Activated T-cell treated with anti-CD3 and anti-CD28 coated beads, Interleukin-2, amount 50 U/mL, for 24 hours (primary cell): ENCODE measurements around the gene GOLGA1.

ENCODE experiments used
- DNase-seq: peaks from one replicate; pipeline ENCODE4 v3.0.0-alpha.2; 2020
- H3K27ac Mint-ChIP-seq: 2 replicates; pipeline ENCODE4 v1.8.0; 2020; ENCODE audit warnings: mild to moderate bottlenecking, mixed read lengths
- H3K27me3 Mint-ChIP-seq: 2 replicates; pipeline ENCODE4 v1.8.0; 2020; ENCODE audit warnings: mixed read lengths
- H3K36me3 Mint-ChIP-seq: 2 replicates; pipeline ENCODE4 v1.8.0; 2020; ENCODE audit warnings: low read depth, mixed read lengths
- H3K4me1 Mint-ChIP-seq: 2 replicates; pipeline ENCODE4 v1.8.0; 2020; ENCODE audit warnings: low read depth, mixed read lengths
- H3K4me3 Mint-ChIP-seq: 2 replicates; pipeline ENCODE4 v1.8.0; 2020; ENCODE audit warnings: mild to moderate bottlenecking, moderate library complexity, mixed read lengths
- H3K9me3 Mint-ChIP-seq: 2 replicates; pipeline ENCODE4 v1.8.0; 2020; ENCODE audit warnings: mixed read lengths

GOLGA1 gene

DNA sequence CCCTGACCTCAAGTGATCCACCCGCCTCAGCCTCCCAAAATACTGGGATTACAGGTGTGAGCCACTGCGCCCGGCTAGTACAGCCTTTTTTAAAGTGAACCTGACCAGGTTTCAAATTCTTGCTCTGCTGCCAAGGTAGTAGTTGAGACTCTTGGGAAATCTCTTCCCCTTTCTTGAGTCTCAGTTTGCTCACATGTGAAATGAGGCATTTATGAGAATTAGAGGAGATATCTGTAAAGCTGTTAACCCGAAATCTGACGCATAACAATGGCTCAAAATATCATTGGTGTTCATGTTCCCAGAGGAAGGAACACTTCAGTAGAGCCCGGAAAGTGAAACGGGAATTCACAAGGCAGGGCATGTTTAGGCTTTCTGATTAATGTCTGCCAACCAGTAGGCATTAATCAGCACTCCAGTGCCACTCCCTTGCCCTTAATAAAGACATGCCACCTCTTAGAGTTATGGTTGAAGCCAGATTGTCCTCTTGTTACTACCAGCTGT, 77.5 kb downstream of the GOLGA1 start:
- peaks cover 47% of the 10 kb centered on the region for H3K4me1 Mint-ChIP-seq
- peak overlapping the region; percentile 44 for H3K27ac Mint-ChIP-seq
- H3K27me3 Mint-ChIP-seq: no peaks in the 10 kb centered on the region
- no peak for DNase-seq
- H3K4me3 Mint-ChIP-seq: peak overlapping the region; percentile 59
- H3K9me3 Mint-ChIP-seq: no peaks in the 10 kb centered on the region
- H3K36me3 Mint-ChIP-seq: peaks cover 57% of the 10 kb centered on the region

DNA sequence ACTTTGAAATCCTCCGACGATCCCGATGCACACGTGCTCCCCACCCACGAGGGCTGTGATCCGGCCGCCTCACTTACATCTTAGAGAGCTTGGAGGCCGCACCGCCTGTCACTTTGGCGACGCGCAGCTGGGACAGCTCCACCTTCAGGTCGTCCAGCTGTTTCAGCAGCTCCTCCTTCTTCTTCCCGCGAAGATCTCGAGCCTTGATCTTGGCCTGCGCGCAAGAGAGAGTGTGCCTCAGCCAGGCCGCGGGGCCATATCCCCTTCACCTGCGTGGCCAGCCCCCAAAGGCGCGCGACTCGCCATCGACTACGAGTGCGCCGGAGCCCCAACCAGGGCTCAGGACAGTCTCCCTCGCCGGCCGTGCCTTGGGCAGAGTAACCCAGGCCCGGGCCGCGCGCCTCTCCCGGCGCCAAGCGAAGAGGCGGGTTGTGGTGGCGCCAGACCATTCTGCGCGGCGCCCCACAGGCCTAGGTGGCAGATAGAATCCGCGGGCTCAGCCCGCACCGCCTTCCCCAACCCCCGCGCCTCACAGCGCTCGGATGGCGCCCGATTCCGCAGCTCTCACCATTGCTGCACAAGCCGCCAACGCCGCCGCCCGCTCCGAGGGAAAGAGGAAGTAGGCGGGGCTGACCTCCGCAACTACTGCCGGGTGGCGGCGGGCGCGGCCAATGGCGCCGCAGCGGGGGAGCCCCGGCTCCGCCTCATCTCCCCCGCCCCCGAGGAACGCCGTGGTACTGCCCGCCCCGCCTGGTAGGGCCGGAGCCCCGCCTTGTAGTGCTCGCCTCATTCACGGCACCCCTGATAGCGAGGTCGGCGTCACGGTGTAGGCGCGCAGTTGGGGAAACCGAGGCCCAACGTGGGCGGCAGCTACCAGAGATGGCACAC, 79.3 kb downstream of the GOLGA1 start, which contains the start of the genes ARPC5L and RPL35:
TSS of gene ARPC5L (plus strand) at position 789 of the 888 bp plus-strand sequence. CDS start 7,161 bp downstream, outside the sequence.
TSS of gene RPL35 (minus strand) at position 616 of the 888 bp plus-strand sequence. CDS start at position 571, 45 bp downstream.
- H3K27ac Mint-ChIP-seq: peak within 1 kb of the TSS; percentile 98
- H3K36me3 Mint-ChIP-seq: peaks cover 59% of the 10 kb centered on the region
- H3K27me3 Mint-ChIP-seq: no peaks in the 10 kb centered on the region
- H3K9me3 Mint-ChIP-seq: no peaks in the 10 kb centered on the region
- peak; percentile 96 for DNase-seq
- H3K4me1 Mint-ChIP-seq: peaks cover 50% of the 10 kb centered on the region
- peak within 1 kb of the TSS; percentile 92 for H3K4me3 Mint-ChIP-seq

DNA sequence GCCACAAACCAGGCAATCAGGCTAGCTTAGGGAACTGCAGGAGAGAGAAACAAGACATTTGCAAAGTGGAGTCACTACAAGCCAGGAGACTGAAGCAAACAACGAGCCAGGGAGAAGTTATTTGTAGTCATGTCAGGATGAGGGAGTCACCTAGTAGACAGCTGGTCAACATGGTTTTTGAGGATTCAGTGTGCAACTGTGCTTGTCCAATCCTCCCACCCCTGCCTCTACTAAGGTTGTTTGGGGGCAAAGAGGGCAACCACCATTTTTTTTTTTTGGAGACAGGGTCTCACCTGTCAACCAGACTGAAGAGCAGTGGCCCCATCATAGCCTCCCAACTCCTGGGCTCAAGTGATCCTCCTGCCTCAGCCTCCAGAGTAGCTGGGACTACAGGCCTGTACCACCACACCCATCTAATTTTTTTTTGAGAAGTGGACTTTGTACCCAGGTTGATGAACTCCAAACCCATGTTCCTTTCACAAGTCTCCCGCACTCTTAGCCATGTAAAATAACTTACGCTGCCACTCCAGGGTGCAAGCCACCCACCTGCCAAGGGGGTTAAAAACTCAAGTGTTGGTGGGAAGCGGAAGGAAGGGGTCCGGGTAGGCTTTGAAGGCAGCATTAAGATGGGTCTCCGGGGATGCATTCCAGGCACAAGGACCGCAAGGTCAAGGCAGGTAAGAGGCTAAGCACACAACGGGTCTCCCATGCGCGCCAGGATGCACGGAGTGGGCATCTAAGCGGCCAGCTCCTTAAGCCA, 80.1 kb downstream of the GOLGA1 start:
- Mint-ChIP-seq H3K27me3 (no peaks in the 10 kb centered on the region), H3K27ac (peak overlapping the region; percentile 98), H3K4me3 (peak overlapping the region; percentile 92), H3K36me3 (peaks cover 61% of the 10 kb centered on the region), H3K4me1 (peaks cover 50% of the 10 kb centered on the region), H3K9me3 (no peaks in the 10 kb centered on the region)
- DNase-seq: no peak

DNA sequence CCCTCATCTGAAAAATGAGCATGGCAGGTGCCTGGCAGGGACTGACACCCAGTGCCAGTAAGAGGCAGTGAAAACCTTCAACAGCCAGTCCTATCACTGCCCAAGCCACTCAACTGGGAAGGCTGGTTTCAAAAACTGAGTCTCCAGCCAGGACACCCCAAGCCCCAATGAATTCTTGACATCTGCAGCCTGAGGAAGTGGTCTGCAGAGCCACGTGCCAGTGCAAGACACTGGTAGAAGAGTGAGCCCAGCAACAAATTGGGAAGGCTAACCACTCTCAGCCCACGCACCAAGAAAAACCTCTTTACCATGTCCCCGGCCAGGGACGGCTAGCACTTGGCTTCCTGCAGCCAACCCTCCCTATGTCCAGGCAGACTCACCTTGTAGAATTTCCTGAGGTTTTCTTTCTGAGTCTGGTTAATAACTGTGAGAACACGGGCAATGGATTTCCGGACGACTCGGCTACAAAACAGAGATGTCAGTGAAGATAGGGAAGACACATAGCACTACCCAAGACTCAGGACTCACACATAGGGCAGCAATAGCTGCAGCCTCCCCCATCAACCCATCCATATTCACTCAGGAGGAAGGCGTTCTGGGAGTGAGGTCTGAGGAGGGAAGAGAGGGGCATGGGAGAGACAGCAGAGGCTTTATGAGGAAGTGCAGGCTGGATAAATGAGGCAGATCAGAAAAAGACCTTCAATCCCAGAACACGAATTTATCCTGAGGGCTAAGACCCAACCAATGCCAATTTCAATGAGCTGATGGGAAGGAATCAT, 80.9 kb downstream of the GOLGA1 start:
- DNase-seq: no peak
- Mint-ChIP-seq H3K9me3 (no peaks in the 10 kb centered on the region), H3K36me3 (peaks cover 61% of the 10 kb centered on the region), H3K27me3 (no peaks in the 10 kb centered on the region), H3K4me1 (peaks cover 50% of the 10 kb centered on the region), H3K4me3 (peak overlapping the region; percentile 92), H3K27ac (peak overlapping the region; percentile 98)

DNA sequence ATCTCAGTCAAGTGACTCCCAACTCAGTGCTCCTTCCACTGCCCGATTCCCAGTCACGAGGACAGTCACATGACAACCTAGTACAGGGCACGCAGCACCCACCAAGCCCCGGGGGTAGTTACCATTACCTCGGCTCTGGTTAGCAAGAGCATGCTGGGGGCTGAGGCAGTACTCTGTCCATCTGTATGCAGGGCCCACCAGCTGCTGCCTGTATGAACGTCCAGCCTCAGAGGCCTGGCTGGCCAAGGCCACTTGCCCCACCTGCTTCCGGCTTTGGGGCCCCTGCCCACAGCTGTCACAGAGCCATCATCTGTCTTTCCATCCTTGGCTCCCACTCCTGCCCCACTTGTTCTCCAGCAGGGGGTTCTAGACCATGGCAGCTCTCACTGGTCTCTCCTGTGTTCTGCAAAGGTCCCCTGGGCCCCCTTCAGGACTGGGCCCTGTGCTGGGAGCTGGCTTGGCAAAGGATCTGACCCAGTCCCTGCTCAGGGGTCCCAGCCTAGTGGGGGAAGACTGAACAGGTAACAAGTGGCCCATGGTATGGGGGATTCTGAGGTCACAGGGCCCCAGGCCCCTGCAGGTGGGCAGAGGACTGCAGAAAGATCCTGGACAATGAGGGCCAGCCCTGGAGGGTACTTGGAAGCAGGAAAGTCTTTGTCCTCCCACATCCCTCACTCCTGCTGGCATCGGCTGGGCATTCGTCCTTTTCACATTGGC, 82.4 kb downstream of the GOLGA1 start:
- no peak for DNase-seq
- Mint-ChIP-seq H3K27me3 (no peaks in the 10 kb centered on the region), H3K27ac (peak overlapping the region; percentile 98), H3K4me3 (peak overlapping the region; percentile 92), H3K36me3 (peaks cover 58% of the 10 kb centered on the region), H3K9me3 (no peaks in the 10 kb centered on the region), H3K4me1 (peaks cover 50% of the 10 kb centered on the region)

GRCh38 chr9:124857533-124858162, 83.2 kb downstream of the GOLGA1 start:
- Mint-ChIP-seq H3K4me3 (peak overlapping the region; percentile 92), H3K4me1 (peaks cover 53% of the 10 kb centered on the region), H3K9me3 (no peaks in the 10 kb centered on the region), H3K27ac (peak overlapping the region; percentile 98), H3K27me3 (peaks cover 2% of the 10 kb centered on the region), H3K36me3 (peaks cover 58% of the 10 kb centered on the region)
- DNase-seq: no peak

DNA sequence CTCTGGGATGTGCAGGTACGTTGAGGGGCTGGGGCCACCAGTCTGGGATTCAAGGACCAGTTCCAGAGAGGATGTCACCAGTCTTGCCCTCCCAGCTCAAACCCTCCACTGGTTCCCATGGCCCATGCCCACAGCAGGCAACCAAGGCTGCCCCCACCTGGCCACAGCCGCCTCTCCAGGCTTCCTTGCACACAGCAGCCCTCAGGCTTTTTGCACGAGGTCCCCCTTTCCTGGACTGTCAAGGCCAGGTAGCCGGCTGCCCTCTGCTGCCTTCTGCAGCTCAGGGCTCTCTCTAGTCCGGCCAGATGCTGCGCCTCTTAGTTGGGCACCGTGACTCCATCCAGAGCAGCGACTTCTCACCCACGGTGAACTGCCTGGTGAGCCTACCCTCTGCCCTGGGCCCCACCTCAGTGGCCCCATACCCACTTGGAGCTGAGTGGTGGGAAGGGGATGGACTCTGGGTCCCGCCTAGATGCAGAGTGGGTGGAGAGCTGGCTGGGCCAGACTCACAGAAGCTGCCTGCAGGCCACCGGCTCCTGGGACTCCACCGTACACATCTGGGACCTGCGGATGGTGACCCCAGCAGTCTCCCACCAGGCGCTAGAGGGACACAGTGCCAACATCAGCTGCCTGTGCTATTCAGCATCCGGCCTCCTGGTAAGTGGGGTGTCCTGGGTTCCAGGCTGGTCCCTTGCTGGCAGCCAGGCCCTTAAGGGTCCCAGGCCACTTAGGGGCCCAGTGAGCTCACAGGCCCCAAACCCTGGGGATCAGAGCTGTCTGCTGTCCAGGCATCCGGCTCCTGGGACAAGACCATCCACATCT, 84.7 kb downstream of the GOLGA1 start:
- H3K36me3 Mint-ChIP-seq: peaks cover 48% of the 10 kb centered on the region
- no peaks in the 10 kb centered on the region for H3K9me3 Mint-ChIP-seq
- H3K4me3 Mint-ChIP-seq: no peak overlapping the region
- peak overlapping the region; percentile 98 for H3K27ac Mint-ChIP-seq
- peaks cover 7% of the 10 kb centered on the region for H3K27me3 Mint-ChIP-seq
- H3K4me1 Mint-ChIP-seq: peaks cover 54% of the 10 kb centered on the region
- peak; percentile 60 for DNase-seq

GRCh38 chr9:124855566-124855943, 85.3 kb downstream of the GOLGA1 start:
- no peak overlapping the region for H3K4me3 Mint-ChIP-seq
- H3K36me3 Mint-ChIP-seq: peaks cover 42% of the 10 kb centered on the region
- no peaks in the 10 kb centered on the region for H3K9me3 Mint-ChIP-seq
- peaks cover 10% of the 10 kb centered on the region for H3K27me3 Mint-ChIP-seq
- peak overlapping the region; percentile 51 for H3K27ac Mint-ChIP-seq
- DNase-seq: no peak
- H3K4me1 Mint-ChIP-seq: peaks cover 53% of the 10 kb centered on the region

DNA sequence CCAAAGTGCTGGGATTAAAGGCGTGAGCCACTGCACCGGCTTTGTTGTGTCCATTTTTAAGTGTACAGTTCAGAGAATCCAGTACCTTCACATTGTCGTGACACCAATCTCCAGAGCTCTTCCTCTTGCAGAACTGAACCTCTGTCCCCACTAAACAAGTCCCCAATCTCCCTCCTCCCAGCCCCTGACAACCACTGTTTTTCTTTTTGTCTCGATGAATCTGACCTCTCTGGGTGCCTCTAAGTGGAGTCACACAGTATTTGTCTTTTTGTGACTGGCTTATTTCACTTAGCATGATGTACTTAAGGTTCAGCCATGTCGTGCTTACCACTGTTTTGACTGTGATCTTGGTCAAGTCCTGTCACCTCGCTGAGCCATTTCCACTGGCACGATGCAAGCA, 86.1 kb downstream of the GOLGA1 start:
- Mint-ChIP-seq H3K4me1 (peaks cover 46% of the 10 kb centered on the region), H3K27me3 (peaks cover 10% of the 10 kb centered on the region), H3K27ac (peak overlapping the region; percentile 16), H3K9me3 (no peaks in the 10 kb centered on the region), H3K4me3 (no peak overlapping the region), H3K36me3 (peaks cover 34% of the 10 kb centered on the region)
- DNase-seq: no peak

DNA sequence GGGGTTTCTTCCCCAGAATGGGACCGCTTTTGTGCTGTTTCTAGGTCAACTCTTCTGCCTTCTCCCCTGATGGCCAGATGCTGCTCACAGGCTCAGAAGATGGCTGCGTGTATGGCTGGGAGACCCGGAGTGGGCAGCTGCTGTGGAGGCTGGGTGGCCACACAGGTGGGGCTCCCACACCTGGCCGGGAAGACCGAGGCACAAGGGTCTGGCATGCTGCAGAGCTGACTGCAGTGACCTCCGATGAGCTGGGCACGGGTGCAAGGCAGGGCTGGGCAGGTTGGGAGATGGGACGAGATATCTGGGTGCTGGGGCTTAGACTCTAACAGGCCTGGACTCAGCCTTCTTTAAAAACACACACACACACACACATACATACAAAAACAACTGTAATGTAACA, 86.7 kb downstream of the GOLGA1 start:
- Mint-ChIP-seq H3K27me3 (peaks cover 10% of the 10 kb centered on the region), H3K4me1 (peaks cover 39% of the 10 kb centered on the region), H3K9me3 (no peaks in the 10 kb centered on the region), H3K27ac (peak overlapping the region; percentile 77), H3K4me3 (no peak overlapping the region), H3K36me3 (peaks cover 28% of the 10 kb centered on the region)
- no peak for DNase-seq

GRCh38 chr9:124853605-124854143, 87.2 kb downstream of the GOLGA1 start:
- no peak for DNase-seq
- H3K27ac Mint-ChIP-seq: peak overlapping the region; percentile 77
- no peaks in the 10 kb centered on the region for H3K9me3 Mint-ChIP-seq
- H3K4me1 Mint-ChIP-seq: peaks cover 34% of the 10 kb centered on the region
- peaks cover 10% of the 10 kb centered on the region for H3K27me3 Mint-ChIP-seq
- H3K36me3 Mint-ChIP-seq: peaks cover 23% of the 10 kb centered on the region
- H3K4me3 Mint-ChIP-seq: peak overlapping the region; percentile 68

DNA sequence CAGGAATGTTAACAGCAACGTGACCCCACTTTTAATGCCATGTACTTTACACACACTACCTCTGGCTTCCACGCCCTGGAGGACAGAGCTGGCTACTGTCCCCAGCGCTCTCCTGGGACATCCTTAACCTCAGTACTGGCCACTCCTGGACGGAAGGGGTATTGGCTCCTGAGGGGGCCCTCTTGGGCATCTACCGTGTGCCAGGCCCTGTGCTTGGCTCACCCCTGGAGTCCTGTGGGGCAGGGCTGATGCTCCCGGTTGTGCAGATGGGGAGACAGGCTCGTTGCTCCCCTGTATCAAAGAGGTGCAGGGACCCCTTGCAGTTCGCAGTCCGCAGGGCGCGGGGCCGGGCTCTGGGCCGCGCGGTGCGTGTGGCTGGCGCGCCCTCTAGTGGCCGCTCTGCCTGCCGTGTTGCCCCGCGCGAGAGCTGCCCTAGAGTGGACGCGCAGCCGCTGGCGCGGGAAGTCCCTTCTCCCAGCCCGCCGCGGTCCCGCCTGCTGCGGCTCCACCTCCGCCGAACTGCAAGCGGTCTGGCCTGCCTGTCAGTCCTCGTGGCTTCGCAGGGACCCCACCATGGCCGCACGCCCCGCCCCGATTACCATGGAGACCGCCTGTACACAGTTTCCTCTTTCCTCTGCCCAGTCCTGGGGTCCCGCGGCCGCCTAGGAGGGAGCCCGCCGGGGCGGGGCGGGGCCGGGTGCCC, 87.9 kb downstream of the GOLGA1 start, which contains the start of gene WDR38:
TSS of gene WDR38 (plus strand) at position 632 of the 703 bp plus-strand sequence. CDS start 72 bp downstream, outside the sequence.
- H3K27ac Mint-ChIP-seq: peak within 1 kb of the TSS; percentile 77
- no peaks in the 10 kb centered on the region for H3K9me3 Mint-ChIP-seq
- peak within 1 kb of the TSS; percentile 68 for H3K4me3 Mint-ChIP-seq
- peak; percentile 88 for DNase-seq
- H3K27me3 Mint-ChIP-seq: peaks cover 10% of the 10 kb centered on the region
- H3K4me1 Mint-ChIP-seq: peaks cover 27% of the 10 kb centered on the region
- peaks cover 16% of the 10 kb centered on the region for H3K36me3 Mint-ChIP-seq
